ENCODE results near the gene EPHA2. TPM values are rescaled to one million over a fixed set of nuclear protein-coding genes. Genes with fewer than 3 reads are reported as not detected.

Gene EPHA2
- polyA plus RNA-seq, 1 of the 3 experiments (the other 2 are of a cell fraction) = 126 TPM

DNA sequence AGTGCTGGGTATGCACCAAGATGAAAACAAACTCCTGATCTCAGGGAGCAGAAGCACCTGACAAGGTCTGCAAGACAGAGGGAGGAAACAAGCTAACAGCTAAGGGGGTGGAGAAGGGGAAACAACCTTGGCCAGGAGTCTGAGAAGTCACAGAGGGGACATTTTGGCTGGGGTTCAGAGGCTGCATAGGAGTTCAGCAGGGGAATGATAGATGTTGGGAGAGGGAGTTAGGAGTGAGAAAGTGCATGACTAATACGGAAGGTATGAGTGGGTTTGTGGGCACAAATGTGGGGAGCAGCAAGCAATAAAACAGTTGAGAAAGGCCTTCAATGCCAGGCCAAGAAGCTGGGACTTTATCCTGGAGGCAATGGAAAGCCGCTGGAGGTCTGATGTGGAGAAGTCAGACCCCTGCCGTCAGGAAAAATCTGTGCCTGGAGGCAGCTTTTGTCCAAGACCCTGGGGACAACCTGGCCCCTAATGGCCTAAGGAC lies 16.4 kb downstream of the EPHA2 start (continued):
- TF ChIP-seq, protein P1, sequence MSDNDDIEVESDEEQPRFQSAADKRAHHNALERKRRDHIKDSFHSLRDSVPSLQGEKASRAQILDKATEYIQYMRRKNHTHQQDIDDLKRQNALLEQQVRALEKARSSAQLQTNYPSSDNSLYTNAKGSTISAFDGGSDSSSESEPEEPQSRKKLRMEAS (IDR thresholded peaks at IDR 0.05; ENCODE audit: low read depth) = peak; percentile 36; the same call in 1 of the 2 replicates
- TF ChIP-seq FOSL2 (IDR thresholded peaks at IDR 0.05; ENCODE audit: borderline replicate concordance, low read depth) = peak; percentile 75; the same call in 1 of the 2 replicates
- peak in 1 of 2 experiments; percentile 23; a peak in 1 of 4 replicates for TF ChIP-seq EP300 (IDR thresholded peaks at IDR 0.05; ENCODE audit: borderline replicate concordance in 1 of 2, low read depth in 1 of 2, low read length in 1 of 2)
- TF ChIP-seq, protein P2, sequence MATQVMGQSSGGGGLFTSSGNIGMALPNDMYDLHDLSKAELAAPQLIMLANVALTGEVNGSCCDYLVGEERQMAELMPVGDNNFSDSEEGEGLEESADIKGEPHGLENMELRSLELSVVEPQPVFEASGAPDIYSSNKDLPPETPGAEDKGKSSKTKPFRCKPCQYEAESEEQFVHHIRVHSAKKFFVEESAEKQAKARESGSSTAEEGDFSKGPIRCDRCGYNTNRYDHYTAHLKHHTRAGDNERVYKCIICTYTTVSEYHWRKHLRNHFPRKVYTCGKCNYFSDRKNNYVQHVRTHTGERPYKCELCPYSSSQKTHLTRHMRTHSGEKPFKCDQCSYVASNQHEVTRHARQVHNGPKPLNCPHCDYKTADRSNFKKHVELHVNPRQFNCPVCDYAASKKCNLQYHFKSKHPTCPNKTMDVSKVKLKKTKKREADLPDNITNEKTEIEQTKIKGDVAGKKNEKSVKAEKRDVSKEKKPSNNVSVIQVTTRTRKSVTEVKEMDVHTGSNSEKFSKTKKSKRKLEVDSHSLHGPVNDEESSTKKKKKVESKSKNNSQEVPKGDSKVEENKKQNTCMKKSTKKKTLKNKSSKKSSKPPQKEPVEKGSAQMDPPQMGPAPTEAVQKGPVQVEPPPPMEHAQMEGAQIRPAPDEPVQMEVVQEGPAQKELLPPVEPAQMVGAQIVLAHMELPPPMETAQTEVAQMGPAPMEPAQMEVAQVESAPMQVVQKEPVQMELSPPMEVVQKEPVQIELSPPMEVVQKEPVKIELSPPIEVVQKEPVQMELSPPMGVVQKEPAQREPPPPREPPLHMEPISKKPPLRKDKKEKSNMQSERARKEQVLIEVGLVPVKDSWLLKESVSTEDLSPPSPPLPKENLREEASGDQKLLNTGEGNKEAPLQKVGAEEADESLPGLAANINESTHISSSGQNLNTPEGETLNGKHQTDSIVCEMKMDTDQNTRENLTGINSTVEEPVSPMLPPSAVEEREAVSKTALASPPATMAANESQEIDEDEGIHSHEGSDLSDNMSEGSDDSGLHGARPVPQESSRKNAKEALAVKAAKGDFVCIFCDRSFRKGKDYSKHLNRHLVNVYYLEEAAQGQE (IDR thresholded peaks at IDR 0.05; ENCODE audit: low read depth, low read length) = 0 out of 2 replicates have a peak, but pooled peaks have one; percentile 34
- TF ChIP-seq PBX3 (IDR thresholded peaks at IDR 0.05) = peak; percentile 59

DNA sequence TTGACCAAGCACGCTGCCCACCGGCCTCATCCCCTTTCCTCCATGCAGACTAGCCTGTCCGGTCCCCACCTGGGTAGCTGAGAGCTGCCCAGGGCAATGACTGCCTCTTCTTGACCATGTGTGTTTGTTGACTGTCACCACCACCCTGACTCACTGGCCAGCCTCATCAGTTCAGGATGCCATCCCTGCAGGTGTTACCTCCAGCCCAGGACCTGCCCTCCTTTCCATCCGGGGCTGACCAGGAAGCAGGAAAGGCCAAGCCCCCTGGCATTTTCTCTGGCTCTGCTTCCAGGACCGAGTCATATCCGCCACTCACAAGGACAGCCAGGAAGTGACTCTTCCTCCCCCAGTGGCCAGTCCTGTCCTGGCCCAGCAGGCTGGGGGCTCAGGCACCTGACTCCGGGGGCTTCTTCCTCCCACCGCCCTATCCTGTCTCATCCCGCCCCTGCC lies 17.1 kb downstream of the EPHA2 start:
- H2AFZ ChIP-seq (ENCODE audit: low read depth) = no peak overlapping the region
- H3K4me2 ChIP-seq = peak overlapping the region; percentile 62; the same call in 1 of the 2 replicates
- TF ChIP-seq CTCF (IDR thresholded peaks at IDR 0.05) (peak; percentile 6; the same call in 1 of the 2 replicates), FOXJ3 (CRISPR knock-in tag; IDR thresholded peaks at IDR 0.05) (no peak), POLR2AphosphoS5 (IDR thresholded peaks at IDR 0.05; ENCODE audit: low read depth, low read length) (no peak)
- no peak overlapping the region for H3K4me3 ChIP-seq (ENCODE audit: low read depth in 2 of 2, low read length in 1 of 2)
- CTCF ChIA-PET = no interaction called here
- H3K27ac ChIP-seq (ENCODE audit: low read depth in 2 of 2, low read length in 1 of 2) = peak overlapping the region in 1 of 2 experiments; percentile 71; a peak in 3 of 4 replicates
- peaks cover 27% of the 10 kb centered on the region for H3F3A ChIP-seq (replicated peaks; ENCODE audit: insufficient read depth)
- H3K36me3 ChIP-seq (replicated peaks in 1 of 2; ENCODE audit: control insufficient read depth in 1 of 2, insufficient read depth in 2 of 2, low read length in 1 of 2) = peaks cover 37 to 40% of the 10 kb centered on the region in 2 experiments
- H3K9me3 ChIP-seq = no peaks in the 10 kb centered on the region
- DNase-seq = no peak
- H3K9me2 ChIP-seq = no peaks in the 10 kb centered on the region
- 72% methylated on average over 9 of the region's 9 CpGs for WGBS (ENCODE audit: low lambda C conversion rate)
- peaks cover 24% of the 10 kb centered on the region for H4K20me1 ChIP-seq (ENCODE audit: insufficient read depth)
- POLR2A ChIA-PET = no interaction called here
- H3K27me3 ChIP-seq (ENCODE audit: insufficient read depth) = no peaks in the 10 kb centered on the region
- H3K4me1 ChIP-seq (ENCODE audit: control insufficient read depth in 1 of 2, insufficient read depth in 2 of 2, low read depth in 1 of 2, low read length in 1 of 2) = peaks cover 17 to 40% of the 10 kb centered on the region in 2 experiments
- H3K9ac ChIP-seq = no peak overlapping the region
- H3K79me2 ChIP-seq (ENCODE audit: insufficient read depth) = peaks cover 89% of the 10 kb centered on the region
